ENCODE results near the gene DCLRE1A.
"Not testable (repeated sequence)": the region's sequence is repeated elsewhere in the genome, so short reads cannot be mapped to it uniquely, and the experiment has no call there.

- TF ChIP-seq CTCF (IDR thresholded peaks at IDR 0.05); ZFX (IDR thresholded peaks at IDR 0.05; ENCODE audit: borderline replicate concordance): not testable (repeated sequence)
These were observed 39.2 kb downstream of the DCLRE1A start for GRCh38 chr10:113814700-113815099.
